ENCODE results near the gene CLEC16A.

The CLEC16A gene

GRCh38 chr16:11211977-11212797 lies 267.8 kb downstream of the CLEC16A start:
- no peaks in the 10 kb centered on the region for H3F3A ChIP-seq (ENCODE audit: control insufficient read depth, insufficient read depth)
- TF ChIP-seq CTCF (IDR thresholded peaks at IDR 0.05; ENCODE audit: low read depth, low read length, poor library complexity, severe bottlenecking) = no peak
- TF ChIP-seq EZH2phosphoT487 (IDR thresholded peaks at IDR 0.05; ENCODE audit: borderline replicate concordance, low read length) = no peak
- no peaks in the 10 kb centered on the region for H4K20me1 ChIP-seq (ENCODE audit: control insufficient read depth, insufficient read depth, low read depth, low read length)
- H3K4me3 ChIP-seq (ENCODE audit: low read length) = no peak overlapping the region
- H3K9me2 ChIP-seq (replicated peaks; ENCODE audit: control insufficient read depth, low read length) = no peaks in the 10 kb centered on the region
- H3K79me2 ChIP-seq (ENCODE audit: control insufficient read depth, low read length) = no peaks in the 10 kb centered on the region
- peaks cover 50% of the 10 kb centered on the region for H3K27me3 ChIP-seq (ENCODE audit: control insufficient read depth, low read length)
- peaks cover 14% of the 10 kb centered on the region; the same call in 1 of the 2 replicates for H3K4me1 ChIP-seq (ENCODE audit: control insufficient read depth, low read length)
- H3K36me3 ChIP-seq (ENCODE audit: control insufficient read depth, low read length) = no peaks in the 10 kb centered on the region
- no peak overlapping the region for H3K4me2 ChIP-seq (ENCODE audit: low read length)
- H3K27ac ChIP-seq (ENCODE audit: low read depth, low read length) = no peak overlapping the region
- H3K9me3 ChIP-seq (ENCODE audit: control insufficient read depth, insufficient read depth, low read length) = peaks cover 13% of the 10 kb centered on the region

- Histone ChIP-seq H3K4me1 (ENCODE audit: control insufficient read depth, low read length) (peaks cover 14% of the 10 kb centered on the region; the same call in 1 of the 2 replicates), H3K36me3 (ENCODE audit: control insufficient read depth, low read length) (no peaks in the 10 kb centered on the region), H3K27ac (ENCODE audit: low read depth, low read length) (no peak overlapping the region), H3K9me3 (ENCODE audit: control insufficient read depth, insufficient read depth, low read length) (peaks cover 10% of the 10 kb centered on the region), H3K4me3 (ENCODE audit: low read length) (no peak overlapping the region), H3F3A (ENCODE audit: control insufficient read depth, insufficient read depth) (no peaks in the 10 kb centered on the region), H3K9me2 (replicated peaks; ENCODE audit: control insufficient read depth, low read length) (no peaks in the 10 kb centered on the region), H3K79me2 (ENCODE audit: control insufficient read depth, low read length) (no peaks in the 10 kb centered on the region), H4K20me1 (ENCODE audit: control insufficient read depth, insufficient read depth, low read depth, low read length) (no peaks in the 10 kb centered on the region), H3K4me2 (ENCODE audit: low read length) (no peak overlapping the region), H3K27me3 (ENCODE audit: control insufficient read depth, low read length) (peaks cover 47% of the 10 kb centered on the region)
- TF ChIP-seq EZH2phosphoT487 (IDR thresholded peaks at IDR 0.05; ENCODE audit: borderline replicate concordance, low read length) (no peak), CTCF (IDR thresholded peaks at IDR 0.05; ENCODE audit: low read depth, low read length, poor library complexity, severe bottlenecking) (no peak)
These were observed 268.4 kb downstream of the CLEC16A start for GRCh38 chr16:11212798-11213196.

- Histone ChIP-seq H3K9me3 (ENCODE audit: control insufficient read depth, insufficient read depth, low read length) (peaks cover 10% of the 10 kb centered on the region), H3K27me3 (ENCODE audit: control insufficient read depth, low read length) (peaks cover 43% of the 10 kb centered on the region), H3K4me1 (ENCODE audit: control insufficient read depth, low read length) (peaks cover 14% of the 10 kb centered on the region; the same call in 1 of the 2 replicates), H3K4me2 (ENCODE audit: low read length) (no peak overlapping the region), H3K36me3 (ENCODE audit: control insufficient read depth, low read length) (no peaks in the 10 kb centered on the region), H4K20me1 (ENCODE audit: control insufficient read depth, insufficient read depth, low read depth, low read length) (no peaks in the 10 kb centered on the region), H3K4me3 (ENCODE audit: low read length) (no peak overlapping the region), H3K9me2 (replicated peaks; ENCODE audit: control insufficient read depth, low read length) (no peaks in the 10 kb centered on the region), H3F3A (ENCODE audit: control insufficient read depth, insufficient read depth) (no peaks in the 10 kb centered on the region), H3K79me2 (ENCODE audit: control insufficient read depth, low read length) (no peaks in the 10 kb centered on the region), H3K27ac (ENCODE audit: low read depth, low read length) (no peak overlapping the region)
- TF ChIP-seq EZH2phosphoT487 (IDR thresholded peaks at IDR 0.05; ENCODE audit: borderline replicate concordance, low read length) (no peak), CTCF (IDR thresholded peaks at IDR 0.05; ENCODE audit: low read depth, low read length, poor library complexity, severe bottlenecking) (no peak)
These were observed 269.0 kb downstream of the CLEC16A start for GRCh38 chr16:11213373-11213772.
